AG04450 (cell line): ENCODE data around the gene TSPAN9. TPM values are rescaled to one million over a fixed set of nuclear protein-coding genes. Genes with fewer than 3 reads are reported as not detected.

Experiments
- CTCF ChIA-PET: fragments of 300-600, 350-600 bp; formaldehyde crosslinking; extraction: SDS; loops from one replicate; lab custom pipeline; 2022; ENCODE audit warnings: antibody characterized with exemption, inconsistent platforms; lab: Charles Lee
- POLR2A ChIA-PET: fragments of 350-600 bp; formaldehyde crosslinking; extraction: SDS; loops from one replicate; lab custom pipeline; 2021; ENCODE audit warnings: antibody characterized with exemption, inconsistent platforms; lab: Yijun Ruan, JAX
- DNase-seq: peaks from one replicate; pipeline ENCODE4 v3.0.0-alpha.2; 2011; ENCODE audit warnings: low read depth, low spot score
- H3K27ac ChIP-seq: one replicate; pipeline ENCODE4 v1.5.1; 2012; ENCODE audit warnings: low read depth, low read length, control low read depth
- H3K27me3 ChIP-seq: one replicate; pipeline ENCODE4 v1.6.0; 2012; ENCODE audit warnings: low read length; ENCODE audit not compliant: control insufficient read depth, insufficient read depth
- H3K4me3 ChIP-seq: 2 replicates; pipeline ENCODE4 v1.5.1; 2011; ENCODE audit warnings: mild to moderate bottlenecking, low read depth, low read length, control low read depth
- H3K9me3 ChIP-seq: 2 replicates; pipeline ENCODE4 v1.5.1; 2012; ENCODE audit warnings: low read length; ENCODE audit not compliant: control insufficient read depth, insufficient read depth
- polyA plus RNA-seq: library from polyadenylated mRNA; depleted of rRNA; stranded (reverse); fragments of >200 nt; gene quantifications from 2 replicates; pipeline ENCODE4 v1.2.3, GENCODE V29; 2011
- TF ChIP-seq, protein P1 (sequence below): IDR thresholded peaks from 2 replicates; pipeline ENCODE4 v1.5.1; 2011; ENCODE audit warnings: low read depth, low read length, control low read depth, inconsistent platforms

The TSPAN9 gene
- polyA plus RNA-seq, 1 experiment, result 68.0 TPM

DNA sequence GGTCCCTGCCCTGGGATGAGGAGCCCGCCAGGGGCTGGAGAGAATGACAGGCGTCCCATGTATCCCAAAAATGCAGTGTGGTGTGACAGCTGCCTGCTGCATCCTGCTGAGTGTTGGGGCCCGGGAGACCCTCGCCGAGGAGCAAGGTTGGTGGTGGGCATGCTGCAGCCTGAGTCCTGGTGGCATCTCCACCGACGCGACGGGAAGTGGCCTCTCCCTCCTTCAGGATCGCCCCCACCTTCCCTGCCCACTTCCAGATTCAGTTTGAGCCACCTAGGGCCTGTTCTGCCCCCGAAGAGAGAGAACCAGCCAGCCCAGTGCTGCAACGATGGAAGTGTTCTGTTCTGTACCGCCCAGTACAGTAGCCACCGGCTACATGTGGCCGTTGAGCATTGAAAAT lies 70.1 kb downstream of the TSPAN9 start:
- Histone ChIP-seq H3K4me3 (no peak overlapping the region), H3K27me3 (no peaks in the 10 kb centered on the region), H3K27ac (no peak overlapping the region), H3K9me3 (no peaks in the 10 kb centered on the region)
- ChIA-PET CTCF (interaction anchor here (0.8 to 3.6 kb wide), 4 partner anchors 10 to 74 kb away, joined by 3 to 23 read pairs (median 4); no protein-coding TSS in a partner anchor), POLR2A (no interaction called here)
- TF ChIP-seq, protein P1, sequence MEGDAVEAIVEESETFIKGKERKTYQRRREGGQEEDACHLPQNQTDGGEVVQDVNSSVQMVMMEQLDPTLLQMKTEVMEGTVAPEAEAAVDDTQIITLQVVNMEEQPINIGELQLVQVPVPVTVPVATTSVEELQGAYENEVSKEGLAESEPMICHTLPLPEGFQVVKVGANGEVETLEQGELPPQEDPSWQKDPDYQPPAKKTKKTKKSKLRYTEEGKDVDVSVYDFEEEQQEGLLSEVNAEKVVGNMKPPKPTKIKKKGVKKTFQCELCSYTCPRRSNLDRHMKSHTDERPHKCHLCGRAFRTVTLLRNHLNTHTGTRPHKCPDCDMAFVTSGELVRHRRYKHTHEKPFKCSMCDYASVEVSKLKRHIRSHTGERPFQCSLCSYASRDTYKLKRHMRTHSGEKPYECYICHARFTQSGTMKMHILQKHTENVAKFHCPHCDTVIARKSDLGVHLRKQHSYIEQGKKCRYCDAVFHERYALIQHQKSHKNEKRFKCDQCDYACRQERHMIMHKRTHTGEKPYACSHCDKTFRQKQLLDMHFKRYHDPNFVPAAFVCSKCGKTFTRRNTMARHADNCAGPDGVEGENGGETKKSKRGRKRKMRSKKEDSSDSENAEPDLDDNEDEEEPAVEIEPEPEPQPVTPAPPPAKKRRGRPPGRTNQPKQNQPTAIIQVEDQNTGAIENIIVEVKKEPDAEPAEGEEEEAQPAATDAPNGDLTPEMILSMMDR, result no peak
- DNase-seq, result no peak

DNA sequence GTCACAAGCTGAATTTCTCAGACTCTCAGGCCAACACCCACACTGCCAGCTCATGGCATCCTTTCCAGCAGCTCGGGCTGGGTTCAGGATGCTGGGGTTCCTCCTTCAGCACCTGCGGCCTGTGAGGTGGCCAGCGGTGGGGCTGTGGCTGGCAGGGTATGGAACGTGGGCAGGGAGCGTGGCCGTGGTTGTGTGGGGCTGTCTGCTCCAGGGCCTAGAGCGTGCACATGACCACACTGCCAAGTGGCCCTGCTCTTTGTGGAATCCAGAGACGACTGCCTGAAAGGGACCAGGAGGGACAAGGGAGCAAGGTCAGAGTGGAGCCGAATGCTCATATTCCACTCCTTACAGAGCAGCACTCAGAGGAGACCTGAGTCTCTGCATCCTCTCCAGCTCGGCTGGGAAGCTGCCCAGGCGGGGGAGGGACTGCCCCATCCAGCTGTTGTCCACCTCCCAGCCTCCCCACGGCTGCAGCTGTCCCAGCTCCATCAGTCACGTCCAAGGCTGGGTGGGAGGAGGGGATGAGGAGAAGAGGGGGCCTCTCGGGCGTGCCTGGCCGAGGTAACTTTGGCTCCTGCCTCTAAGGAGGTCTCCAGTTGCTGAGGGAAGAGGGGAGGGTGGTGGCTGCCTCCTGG lies 71.3 kb downstream of the TSPAN9 start:
- Histone ChIP-seq H3K27ac (no peak overlapping the region), H3K9me3 (no peaks in the 10 kb centered on the region), H3K27me3 (no peaks in the 10 kb centered on the region), H3K4me3 (no peak overlapping the region)
- TF ChIP-seq, protein P1, result no peak
- ChIA-PET CTCF (interaction anchor here (0.8 to 3.6 kb wide), 3 partner anchors 14 to 127 kb away, joined by 3 to 23 read pairs (median 3); no protein-coding TSS in a partner anchor), POLR2A (interaction anchor here (0.6 kb wide), 1 partner anchor 11 kb away, joined by 3 read pairs; no protein-coding TSS in a partner anchor)
- no peak for DNase-seq

DNA sequence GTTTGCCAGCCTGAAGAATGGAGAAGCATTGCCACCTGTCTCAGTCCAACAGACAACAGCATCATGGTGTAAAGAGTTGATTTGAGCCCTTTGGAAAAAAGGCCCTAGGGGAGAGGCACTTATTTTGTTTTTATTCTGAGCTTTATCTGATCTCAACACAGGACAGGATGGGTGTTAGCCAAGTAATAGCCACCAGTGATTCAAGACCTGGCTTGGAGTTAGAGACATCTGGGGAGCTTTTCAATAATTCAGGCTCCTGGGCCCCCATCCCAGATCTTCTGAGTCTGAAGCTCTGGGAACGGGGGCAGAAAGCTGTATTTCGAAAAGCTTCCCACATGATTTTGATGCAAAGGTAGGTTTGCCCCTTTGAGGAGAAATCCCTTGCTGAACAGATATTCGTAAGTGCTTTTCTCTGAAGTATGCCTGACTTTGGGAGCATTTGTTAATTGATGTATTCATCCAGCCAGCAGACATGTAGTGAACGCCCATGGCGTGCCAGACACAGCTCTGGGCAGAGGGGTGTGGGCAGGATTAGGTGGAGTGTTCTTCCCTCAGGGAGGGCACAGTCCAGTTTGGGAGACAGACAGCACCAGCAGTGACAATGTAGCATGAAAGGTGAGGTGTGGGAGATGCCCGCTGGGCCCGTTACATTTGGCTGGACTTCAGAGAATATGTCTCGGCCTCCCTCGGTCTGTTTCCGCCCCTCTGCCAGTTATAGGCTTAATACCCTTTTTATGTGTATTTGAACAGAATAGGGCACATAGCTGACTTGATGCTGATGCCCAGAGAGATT lies 72.5 kb downstream of the TSPAN9 start:
- no peak for DNase-seq
- Histone ChIP-seq H3K9me3 (no peaks in the 10 kb centered on the region), H3K27me3 (no peaks in the 10 kb centered on the region), H3K27ac (no peak overlapping the region), H3K4me3 (no peak overlapping the region)
- TF ChIP-seq, protein P1, result no peak
- ChIA-PET CTCF (interaction anchor here (0.9 to 3.6 kb wide), 6 partner anchors 15 to 151 kb away, joined by 4 to 23 read pairs (median 5); no protein-coding TSS in a partner anchor), POLR2A (no interaction called here)

DNA sequence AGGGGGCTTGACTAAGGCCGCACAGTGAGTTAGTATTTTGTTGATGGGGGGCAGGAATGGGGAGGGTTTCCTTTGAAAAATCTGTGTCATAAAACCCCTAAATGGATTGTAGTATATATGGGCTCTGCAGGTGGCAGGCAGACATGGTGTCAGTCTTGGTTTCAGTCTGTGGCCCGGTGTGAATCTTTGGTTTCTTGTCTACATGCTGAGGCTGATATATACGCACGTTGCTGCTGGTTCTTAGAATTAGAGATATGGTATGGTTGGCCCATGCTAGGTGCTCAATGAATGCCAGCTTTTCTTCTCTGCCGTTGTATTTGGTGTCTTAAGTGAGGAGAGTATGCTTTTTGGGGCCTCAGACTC lies 73.1 kb downstream of the TSPAN9 start:
- POLR2A ChIA-PET, result no interaction called here
- DNase-seq, result no peak
- no peaks in the 10 kb centered on the region for H3K9me3 ChIP-seq
- H3K4me3 ChIP-seq, result no peak overlapping the region
- TF ChIP-seq, protein P1, result no peak
- CTCF ChIA-PET, result interaction anchor here (1.4 to 3.6 kb wide), 3 partner anchors 15 to 124 kb away, joined by 5 to 23 read pairs (median 8); no protein-coding TSS in a partner anchor
- H3K27me3 ChIP-seq, result no peaks in the 10 kb centered on the region
- H3K27ac ChIP-seq, result no peak overlapping the region
